GM21529 (cell line): ENCODE measurements around the gene CACNA1A.

ENCODE experiments used
- ATAC-seq: cut with Tn5 transposase; IDR thresholded peaks from one replicate; pipeline ENCODE4 v1.9.1; 2021; ENCODE audit not compliant: unreplicated experiment

The CACNA1A gene

GRCh38 chr19:13314761-13315160, 191.5 kb downstream of the CACNA1A start:
- no peak for ATAC-seq

DNA sequence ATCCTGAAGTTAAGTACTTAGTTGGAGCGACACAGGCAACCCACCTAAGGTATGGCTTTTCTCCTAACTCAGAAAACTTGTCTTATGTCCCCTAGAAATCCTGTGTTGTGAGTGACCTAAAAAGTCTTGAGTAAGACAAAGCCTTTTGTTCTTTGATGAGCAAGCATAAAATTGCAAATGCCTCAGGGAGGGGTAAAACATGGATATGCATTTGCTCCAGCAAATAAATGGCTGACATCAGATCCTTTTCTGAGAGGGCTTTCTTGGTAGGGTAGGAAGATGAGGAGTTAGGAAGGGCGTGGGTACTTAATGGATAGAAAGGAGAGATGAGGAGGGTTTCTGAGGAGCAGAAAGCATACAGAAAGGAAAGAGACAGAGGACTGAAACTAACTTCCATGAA, 192.4 kb downstream of the CACNA1A start:
- ATAC-seq, result no peak

DNA sequence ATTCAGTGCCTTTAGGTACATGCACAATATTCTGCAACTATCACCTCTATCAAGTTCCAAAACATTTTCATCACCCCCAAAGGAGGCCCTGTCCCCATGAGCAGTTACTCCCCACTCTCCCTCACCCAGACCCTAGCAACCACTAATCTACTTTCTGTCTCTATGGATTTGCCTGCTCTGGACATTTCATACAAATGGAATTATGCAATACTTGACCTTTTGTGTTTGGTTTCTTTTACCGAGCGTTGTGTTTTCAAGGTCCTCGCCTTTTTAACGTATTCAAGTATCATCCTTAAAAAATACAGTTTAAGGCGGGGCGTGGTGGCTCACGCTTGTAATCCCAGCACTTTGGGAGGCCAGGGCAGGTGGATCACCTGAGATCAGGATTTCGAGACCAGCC, 196.4 kb downstream of the CACNA1A start:
- ATAC-seq, result no peak

DNA sequence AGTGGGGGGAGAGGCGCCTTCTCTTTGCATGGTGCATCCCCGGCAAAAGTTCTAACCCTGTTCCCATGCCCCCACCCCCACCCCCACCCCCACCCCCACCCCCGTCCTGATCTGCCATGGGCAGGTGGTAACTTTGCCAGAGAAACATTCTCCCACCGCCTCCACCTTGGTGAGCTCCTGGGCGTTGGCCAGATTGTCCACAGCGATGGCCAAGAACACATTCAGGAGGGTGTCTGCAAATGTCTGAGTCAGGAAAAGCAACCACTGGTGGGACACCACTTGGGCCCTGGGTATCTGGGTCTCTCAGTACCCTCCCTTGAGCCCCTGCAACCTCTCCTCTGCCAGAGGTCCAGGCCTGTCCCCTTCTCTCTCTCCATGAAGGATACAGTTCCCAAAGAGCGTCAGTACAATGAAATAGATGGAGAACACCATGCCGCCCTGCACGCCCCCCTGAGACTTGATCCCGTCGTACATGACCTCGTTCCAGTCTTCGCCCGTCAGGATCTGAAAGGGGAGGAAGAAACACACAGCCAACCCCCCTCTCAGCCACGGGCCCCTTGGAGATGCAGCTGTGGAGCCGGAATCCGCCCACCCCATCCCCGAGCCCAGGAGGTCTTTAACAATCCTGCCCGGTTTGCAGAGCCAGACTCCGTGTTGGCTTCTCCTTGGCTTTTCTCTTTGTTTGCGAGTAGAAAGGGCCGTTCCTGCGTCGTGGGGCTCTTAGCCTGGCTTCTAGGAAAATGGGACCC, 202.7 kb downstream of the CACNA1A start:
- ATAC-seq, result no peak

- no peak for ATAC-seq
These were observed 203.6 kb downstream of the CACNA1A start for GRCh38 chr19:13302526-13303270.

- ATAC-seq, result no peak
These were observed 204.5 kb downstream of the CACNA1A start for GRCh38 chr19:13301627-13302334.

- no peak for ATAC-seq
These were observed 205.8 kb downstream of the CACNA1A start for GRCh38 chr19:13300421-13301030.

GRCh38 chr19:13299838-13300237, 206.4 kb downstream of the CACNA1A start:
- no peak for ATAC-seq

DNA sequence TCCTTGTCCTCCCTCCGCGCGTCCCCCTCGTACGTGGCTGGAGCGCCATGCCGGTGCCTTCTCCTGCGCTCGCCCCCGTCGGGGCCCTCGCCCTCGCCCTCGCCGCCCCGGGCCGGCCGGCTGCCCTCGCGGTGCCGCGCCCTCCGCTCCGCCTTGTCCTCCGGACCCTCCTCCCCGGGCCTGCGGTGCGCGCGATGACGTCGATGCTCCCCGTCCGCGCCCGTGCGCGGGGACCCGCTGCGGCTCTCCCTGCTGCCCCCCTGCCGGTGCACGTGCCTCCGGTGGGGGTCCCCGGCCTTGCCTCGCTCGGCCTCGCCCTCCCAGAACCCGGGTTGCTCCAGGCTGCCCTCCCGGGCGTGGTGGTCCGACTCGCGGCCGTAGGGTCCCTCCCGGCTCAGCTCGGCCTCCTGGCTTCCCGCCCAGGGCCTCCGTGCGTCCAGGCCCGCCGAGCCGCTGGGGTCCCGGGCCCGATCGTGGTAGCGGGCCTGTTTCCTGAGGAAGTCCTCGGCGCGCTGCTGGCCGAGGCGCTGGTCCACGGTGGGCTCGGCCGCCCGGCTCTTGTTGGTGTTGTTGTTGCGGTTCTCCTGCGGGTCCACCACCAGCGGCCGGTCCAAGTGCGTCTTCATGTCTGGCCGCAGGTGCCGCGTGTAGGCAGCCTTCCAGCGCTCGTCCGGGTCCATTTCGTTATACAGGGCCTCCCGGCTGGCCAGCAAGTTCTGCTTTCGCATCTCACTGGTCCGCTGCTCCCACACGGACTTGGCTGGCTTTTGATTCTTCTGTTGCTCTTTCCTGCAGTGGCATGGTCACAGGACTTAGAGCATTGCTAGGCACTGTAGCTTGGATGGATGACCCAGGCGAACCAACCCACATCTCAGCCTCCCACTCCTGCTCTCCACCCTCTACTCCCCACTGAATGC, 207.5 kb downstream of the CACNA1A start:
- no peak for ATAC-seq

GRCh38 chr19:13297023-13297422, 209.3 kb downstream of the CACNA1A start:
- ATAC-seq, result no peak

DNA sequence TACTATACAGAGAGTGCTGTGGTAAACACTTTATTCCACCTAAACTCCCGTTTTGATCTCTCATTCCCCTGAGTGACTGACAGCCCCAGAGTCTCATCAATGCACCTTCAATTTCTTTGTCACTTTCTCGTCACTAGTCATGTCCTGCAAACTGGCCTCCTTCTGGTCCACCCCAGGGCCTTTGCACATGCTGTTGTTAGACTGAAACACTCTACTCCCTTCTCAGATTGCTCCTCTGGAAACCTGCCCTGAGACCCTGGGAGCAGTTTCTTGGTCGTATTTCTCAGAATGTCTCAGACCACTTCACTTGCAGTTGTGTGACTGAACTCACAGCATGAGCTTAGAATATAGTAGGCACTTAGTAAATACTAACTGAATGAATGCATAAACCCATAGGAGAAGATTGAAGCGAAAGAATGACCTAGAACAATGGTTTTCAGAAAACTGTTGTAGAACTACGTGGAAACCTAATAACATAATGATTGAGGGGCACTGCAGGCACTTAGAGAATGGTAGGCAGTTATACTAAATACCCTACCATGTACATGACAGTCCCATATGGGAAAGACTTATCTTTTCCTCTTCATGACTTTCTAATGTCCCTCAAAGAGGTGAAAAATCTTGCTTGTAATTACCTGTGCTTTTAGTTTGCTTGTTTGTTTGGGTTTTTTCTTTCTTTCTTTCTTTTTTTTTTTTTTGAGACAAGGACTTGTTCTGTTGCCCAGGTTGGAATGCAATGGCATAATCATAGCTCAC, 211.3 kb downstream of the CACNA1A start:
- ATAC-seq, result no peak

- no peak for ATAC-seq
These were observed 214.4 kb downstream of the CACNA1A start for GRCh38 chr19:13291913-13292312.

DNA sequence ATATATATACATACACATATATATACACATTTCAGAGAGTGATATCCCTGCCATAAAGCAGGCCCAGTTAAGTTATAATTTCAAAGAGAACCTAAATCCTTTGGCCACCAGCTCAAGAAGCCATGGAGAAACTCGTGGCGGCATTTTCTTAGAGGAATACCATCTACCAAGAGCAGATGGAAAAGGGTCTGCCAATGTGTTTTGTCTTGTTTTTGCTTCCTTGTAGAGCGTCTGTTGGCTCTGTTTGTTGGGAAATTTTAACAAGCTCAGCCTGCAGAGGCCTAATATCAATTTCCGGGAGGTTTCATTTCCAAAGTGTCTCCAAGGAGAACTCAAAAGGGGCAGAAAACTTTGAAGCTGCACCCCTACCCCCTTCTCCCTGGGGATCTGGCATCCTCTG, 215.5 kb downstream of the CACNA1A start:
- ATAC-seq, result no peak

GRCh38 chr19:13289295-13289694, 217.0 kb downstream of the CACNA1A start:
- no peak for ATAC-seq

GRCh38 chr19:13286195-13286985, 219.9 kb downstream of the CACNA1A start:
- ATAC-seq, result no peak

DNA sequence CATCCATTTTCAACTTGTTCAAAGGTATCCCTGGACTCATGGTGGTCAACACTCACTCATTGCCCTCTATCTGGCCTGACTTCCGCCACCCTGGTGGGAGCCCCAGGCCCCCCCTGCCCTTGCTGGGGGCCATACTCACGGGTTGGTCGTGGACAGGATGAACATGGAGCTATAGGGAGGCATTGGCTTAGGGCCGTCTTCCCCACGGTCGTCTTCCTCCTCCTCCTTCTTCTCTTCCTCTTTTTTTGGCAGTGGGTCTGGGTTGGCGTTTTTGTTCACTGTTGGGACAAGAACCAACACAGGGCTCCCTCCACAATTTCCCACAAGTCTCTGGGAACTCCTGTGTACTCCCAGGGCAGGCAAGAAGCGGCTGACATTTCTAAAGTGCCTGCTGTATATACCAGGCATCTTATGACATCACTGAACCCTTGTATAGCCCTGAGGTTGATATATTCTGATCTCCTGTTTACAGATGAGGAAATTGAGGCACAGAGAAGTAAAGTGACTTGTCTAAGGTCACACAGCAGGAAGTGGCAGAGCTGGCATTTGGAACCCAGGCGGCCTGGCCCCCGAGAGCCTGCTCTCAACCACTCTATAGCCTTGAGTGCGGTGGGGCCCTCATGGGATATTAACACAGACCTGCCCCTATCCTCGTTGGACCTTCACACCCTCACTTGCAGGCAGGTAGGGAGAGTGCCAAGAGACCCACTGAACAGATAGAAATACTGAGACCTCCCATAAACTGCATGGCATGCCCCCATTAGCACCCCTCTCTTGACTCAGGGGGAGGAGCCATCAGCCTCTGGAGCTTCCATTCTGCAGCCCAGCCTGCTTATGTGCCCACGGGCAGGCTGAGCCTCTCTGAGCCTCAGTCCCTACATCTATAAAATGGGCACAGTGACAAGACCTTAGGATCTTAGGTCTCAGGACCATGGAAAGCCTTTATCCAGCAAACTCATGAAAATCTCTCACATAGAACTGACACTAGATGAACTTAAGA, 221.1 kb downstream of the CACNA1A start:
- ATAC-seq, result no peak

DNA sequence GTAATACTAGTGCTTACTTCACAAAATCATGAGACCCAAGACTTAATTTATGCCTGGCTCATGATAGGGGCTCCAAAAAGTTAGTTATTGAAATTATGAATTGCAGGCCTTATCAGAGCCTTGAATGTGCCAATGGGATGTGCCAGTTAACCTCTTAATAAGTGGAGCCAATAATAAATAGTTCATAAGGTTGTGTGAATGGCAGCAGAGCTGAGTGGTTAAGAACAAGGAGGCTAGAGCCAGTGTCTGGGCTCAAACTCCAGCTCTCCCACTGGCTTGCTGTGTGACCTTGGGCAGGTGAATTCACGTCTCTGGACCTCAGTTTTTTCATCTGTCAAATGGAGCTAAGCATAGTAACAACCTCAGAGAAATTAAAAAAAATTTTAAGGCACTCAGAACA, 222.4 kb downstream of the CACNA1A start:
- no peak for ATAC-seq
